GM18508 (cell line): ENCODE results near the gene P3H1.
"Not testable (repeated sequence)": the region's sequence is repeated elsewhere in the genome, so short reads cannot be mapped to it uniquely, and the experiment has no call there.

Experiments used
- ATAC-seq: cut with Tn5 transposase; IDR thresholded peaks from one replicate; pipeline ENCODE4 v1.9.1; 2021; ENCODE audit warnings: moderate number of reproducible peaks; ENCODE audit not compliant: insufficient read depth, unreplicated experiment

The P3H1 gene, protein sequence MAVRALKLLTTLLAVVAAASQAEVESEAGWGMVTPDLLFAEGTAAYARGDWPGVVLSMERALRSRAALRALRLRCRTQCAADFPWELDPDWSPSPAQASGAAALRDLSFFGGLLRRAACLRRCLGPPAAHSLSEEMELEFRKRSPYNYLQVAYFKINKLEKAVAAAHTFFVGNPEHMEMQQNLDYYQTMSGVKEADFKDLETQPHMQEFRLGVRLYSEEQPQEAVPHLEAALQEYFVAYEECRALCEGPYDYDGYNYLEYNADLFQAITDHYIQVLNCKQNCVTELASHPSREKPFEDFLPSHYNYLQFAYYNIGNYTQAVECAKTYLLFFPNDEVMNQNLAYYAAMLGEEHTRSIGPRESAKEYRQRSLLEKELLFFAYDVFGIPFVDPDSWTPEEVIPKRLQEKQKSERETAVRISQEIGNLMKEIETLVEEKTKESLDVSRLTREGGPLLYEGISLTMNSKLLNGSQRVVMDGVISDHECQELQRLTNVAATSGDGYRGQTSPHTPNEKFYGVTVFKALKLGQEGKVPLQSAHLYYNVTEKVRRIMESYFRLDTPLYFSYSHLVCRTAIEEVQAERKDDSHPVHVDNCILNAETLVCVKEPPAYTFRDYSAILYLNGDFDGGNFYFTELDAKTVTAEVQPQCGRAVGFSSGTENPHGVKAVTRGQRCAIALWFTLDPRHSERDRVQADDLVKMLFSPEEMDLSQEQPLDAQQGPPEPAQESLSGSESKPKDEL

DNA sequence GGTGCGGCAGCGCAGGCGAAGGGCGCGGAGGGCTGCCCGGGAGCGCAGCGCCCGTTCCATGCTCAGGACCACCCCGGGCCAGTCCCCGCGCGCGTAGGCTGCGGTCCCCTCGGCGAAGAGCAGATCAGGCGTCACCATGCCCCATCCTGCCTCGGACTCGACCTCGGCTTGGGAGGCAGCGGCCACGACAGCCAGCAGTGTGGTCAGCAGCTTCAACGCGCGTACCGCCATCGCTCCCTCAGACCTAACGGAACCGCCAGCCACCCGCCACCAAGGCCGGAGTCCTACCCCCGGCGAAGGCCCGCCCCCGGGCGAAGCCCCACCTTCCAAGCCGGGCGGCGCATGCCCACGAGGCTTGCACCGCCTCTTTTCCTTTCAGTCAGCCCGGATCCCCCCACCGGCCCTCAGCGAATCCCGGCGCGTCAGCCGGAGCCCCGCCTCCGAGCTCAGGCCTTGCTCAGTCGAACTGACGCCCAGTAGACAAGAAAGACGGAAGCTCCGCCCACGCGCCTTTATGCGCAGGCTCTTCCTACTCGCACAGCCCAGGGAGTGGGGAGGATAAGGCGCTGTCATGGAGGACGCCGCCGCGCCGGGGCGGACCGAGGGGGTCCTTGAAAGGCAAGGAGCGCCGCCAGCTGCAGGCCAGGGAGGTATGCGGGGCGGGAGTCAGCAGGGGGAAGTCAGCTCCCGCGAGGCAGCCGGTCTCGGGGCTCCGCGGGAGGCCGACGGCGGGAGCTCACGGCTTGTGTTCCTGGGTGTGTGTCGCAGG lies at the start of gene P3H1, which contains the start of gene C1orf50:
TSS of gene P3H1 (minus strand) at position 288 of the 769 bp plus-strand sequence. CDS start at position 231, 57 bp downstream.
TSS of gene C1orf50 (plus strand) at position 509 of the 769 bp plus-strand sequence. CDS start at position 572, 63 bp downstream.
- ATAC-seq, result peak; percentile 81

DNA sequence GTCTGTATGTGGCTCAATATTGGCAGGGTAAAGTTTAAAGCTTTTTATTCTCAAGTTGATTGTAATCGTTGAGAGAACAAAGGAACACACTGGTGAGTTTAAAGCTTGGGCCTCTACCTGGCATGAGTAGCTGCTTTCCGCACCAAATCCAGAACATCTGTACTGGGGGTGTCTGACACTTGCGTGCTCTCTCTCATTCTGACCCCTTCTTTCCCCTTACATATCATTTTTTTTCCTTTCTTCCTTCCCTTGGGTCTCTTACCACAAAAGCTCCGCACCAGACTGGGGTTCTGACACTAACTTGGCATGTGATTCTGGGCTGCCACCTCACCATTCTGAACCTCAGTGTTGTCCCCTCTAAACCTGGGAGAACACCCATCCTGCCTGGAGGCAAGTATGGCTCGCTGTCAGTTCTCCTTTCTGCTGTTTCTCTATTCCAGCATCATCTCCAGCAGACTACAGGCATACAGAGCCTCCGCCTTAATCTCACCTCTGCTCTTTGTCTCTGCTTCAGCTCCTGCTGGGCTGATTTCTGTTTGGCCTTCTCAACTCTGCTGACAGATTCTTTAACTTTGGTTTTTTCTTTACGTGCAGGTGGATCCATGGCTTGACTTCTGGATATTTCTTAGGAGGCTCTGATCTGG lies 49.2 kb upstream of the P3H1 start:
- no peak for ATAC-seq

- ATAC-seq, result not testable (repeated sequence)
These were observed 48.0 kb upstream of the P3H1 start for GRCh38 chr1:42814815-42815214.

DNA sequence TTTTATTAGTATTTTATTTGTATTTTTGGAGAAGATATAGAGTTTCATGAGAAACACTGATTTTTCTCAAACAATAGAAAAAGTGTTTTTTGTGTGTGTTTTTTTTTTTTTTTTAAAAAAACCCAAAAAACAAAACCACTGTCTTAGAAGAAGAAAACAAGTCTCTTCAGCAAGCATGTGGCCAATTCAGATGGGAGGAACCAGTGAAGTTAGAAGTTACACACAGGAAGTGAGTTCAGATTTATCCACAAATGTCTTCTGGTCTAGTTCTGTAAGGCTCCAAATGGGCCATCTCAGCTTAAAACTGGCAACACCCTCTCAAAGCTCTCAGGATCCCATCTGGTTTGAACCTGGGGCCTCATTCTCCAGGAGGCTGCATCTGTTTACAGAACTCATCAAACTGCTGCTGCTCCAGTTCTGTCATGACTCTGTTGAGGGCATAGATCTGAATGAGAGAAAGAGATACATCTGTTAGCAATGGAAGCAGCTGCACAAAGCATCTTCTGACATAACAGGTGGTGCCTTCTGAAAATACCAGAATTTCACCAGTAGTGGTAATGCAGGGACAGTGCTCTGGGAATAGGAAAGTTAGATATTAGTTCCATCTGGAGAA lies 40.3 kb upstream of the P3H1 start:
- no peak for ATAC-seq

GRCh38 chr1:42806593-42806992 lies 39.8 kb upstream of the P3H1 start:
- ATAC-seq, result no peak

DNA sequence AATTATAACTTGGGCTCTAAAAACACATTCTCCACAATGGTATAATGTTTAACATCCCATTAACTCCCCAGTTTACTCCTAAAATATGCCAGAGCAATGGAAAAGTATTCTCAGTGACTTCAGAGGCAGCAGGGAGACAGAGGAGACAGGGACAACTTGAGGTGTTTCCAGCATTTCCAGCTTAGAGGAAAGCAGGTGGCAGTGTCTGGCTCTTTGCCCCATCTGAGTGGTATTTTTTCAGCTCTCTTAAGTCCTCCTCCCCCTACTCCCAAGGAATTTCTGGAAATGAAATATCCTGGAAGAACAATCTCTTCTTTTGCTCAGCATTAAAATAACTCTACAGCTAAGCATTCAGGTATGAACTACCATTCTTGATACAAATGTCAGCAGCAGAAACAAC lies 39.3 kb upstream of the P3H1 start:
- ATAC-seq, result no peak

GRCh38 chr1:42801832-42802473 lies 35.1 kb upstream of the P3H1 start:
- ATAC-seq, result no peak

DNA sequence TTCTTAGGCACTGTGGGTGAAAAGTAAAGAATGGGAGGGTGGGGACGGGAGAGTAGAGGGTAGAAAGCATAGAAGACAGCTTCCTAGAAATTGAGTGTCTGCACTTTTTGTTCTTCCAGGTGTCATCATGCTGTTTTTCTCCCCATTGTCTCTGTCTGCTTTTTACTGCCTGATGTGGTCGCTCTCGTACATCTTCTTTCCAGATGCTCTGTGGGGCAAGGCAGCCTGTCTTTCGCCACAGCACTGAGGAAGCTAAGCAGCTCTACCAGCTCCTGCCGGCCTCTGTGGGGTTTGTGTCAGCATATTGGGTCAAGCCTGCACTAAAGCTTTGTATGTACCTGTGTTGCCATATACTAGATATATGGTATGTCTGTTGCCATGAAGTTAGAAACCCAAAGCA lies 31.2 kb upstream of the P3H1 start:
- ATAC-seq, result no peak

DNA sequence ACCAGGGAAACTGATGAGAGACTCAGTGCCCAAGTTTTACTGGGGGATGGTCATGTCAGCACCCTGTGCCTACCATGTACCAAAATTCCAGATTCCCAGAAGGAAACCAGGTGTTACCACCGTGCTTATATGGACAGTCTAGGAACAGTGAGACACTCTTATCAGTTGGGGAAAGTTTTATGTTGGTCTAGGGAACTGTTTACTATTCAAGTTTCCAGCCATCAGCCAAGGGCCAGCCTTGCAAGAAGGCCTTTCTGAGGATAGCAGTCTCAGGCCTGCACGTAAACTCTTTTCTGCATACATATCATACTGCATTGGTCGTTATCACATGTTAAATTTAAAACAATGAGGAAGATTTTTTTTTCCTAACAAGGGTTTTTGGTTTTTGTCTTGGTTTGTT lies 30.6 kb upstream of the P3H1 start:
- no peak for ATAC-seq

GRCh38 chr1:42793824-42794223 lies 27.0 kb upstream of the P3H1 start:
- ATAC-seq, result no peak

GRCh38 chr1:42788021-42788420 lies 21.2 kb upstream of the P3H1 start:
- no peak for ATAC-seq

DNA sequence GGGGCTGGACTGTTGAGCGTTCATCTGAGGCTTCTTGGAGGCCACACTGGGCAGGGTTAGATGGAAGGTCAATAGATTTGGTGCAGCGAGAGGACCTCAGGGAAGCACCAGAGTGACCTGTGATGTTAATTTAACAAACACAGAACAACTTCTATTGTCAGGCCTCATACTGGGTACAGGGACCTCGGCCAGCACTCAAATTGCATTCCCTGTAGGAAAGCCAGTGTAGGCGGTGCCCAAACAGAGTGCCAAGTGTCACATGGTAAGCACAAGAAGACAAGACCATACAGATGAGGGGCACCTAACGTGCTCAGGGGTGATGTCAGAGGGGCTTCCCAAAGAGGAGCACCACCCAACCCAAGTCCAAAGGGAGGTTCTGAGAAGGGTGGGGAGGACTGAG lies 19.3 kb upstream of the P3H1 start:
- no peak for ATAC-seq

DNA sequence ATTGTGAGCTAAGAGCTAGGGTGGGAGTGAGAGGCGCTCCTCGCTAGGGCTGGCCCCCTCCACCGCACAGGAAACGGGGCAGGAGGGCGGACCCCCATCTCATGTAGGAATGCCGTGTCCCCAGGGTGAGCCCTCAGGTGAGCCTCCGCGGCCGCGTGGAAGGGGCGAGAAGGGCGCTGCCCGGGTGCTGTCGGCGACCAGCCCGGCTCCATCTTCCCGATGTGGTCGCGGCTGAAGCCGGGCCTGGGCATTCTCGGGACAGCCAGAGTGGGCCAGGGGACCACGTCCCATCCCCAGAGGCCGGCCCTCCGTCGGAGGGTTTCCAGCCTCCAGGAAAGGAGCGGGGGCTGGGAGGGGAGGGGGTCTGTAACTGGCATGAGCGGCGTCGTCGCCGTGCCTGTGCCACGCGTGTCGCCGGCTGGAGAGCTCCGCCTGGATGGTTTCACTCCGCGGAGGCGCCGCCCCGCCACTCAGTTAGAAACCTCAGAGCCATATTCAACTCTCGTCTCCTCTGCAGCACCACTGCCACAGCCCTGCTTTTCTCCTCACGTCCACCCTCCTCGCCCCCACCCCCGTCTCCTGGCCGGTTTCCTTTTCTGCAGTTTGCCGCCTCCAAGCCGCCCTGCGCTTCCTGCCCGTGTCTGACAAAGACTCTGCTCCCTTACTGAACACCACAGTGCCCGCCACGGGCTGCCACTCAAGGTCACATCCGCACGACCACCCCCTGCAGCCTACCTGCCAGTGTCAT lies 18.3 kb upstream of the P3H1 start, which contains the start of gene TMEM269:
TSS of gene TMEM269 (plus strand) at position 46 of the 748 bp plus-strand sequence. CDS start 4,903 bp downstream, outside the sequence.
- ATAC-seq, result no peak

GRCh38 chr1:42784547-42784945 lies 17.7 kb upstream of the P3H1 start:
- ATAC-seq, result no peak

DNA sequence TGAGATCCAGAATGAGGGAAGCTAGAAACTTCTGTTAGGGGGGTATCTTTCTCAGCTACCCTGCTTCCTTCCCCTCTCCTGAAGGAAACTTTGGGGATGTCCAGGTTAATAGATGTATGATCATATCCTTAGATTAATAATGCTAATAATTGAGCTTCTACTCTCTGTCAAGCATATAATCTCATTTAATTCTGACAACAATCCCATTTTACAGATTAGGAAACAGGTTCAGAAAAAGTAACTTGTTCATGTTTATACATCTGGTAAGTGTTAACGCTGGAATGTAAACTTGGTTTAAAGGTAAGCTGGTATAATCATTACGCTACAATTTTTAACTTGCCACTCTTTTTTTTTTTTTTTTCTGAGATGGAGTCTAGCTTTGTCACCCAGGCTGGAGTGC lies 16.3 kb upstream of the P3H1 start:
- no peak for ATAC-seq

DNA sequence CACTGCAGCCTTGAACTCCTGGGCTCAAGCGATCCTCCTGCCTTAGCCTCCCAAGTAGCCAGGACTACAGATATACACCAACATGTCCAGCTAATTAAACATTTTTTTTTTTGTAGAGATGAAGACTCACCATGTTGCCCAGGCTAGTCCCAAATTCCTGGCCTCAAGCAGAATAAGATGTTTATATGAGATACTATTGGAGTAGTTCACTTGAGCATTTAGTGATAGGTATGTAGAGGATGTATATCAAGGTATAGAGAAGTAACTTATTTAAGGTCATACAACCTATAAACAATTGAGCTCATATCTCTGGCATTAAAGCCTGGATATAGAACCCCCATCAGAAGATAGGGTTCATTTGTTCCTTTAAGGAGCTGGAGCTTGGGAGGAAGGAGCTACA lies 13.3 kb upstream of the P3H1 start:
- no peak for ATAC-seq

DNA sequence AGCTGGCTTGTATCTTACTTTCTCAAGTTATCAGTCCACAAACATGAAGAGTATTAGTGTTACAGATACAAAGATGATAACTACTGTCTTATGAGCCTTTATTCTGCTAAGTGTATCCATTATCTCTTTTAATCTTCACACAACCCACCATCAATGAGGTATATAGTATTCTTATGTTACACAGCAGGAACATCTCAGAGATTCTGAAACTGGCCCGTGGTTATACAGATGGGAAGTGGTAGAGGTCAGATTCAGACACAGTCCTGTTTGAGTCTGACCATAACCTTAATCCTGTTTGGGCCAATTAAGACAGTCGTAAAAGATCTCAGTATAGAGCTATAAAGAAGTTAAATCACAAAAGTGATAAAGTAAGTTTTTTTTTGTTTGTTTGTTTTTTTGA lies 12.9 kb upstream of the P3H1 start:
- ATAC-seq, result no peak

DNA sequence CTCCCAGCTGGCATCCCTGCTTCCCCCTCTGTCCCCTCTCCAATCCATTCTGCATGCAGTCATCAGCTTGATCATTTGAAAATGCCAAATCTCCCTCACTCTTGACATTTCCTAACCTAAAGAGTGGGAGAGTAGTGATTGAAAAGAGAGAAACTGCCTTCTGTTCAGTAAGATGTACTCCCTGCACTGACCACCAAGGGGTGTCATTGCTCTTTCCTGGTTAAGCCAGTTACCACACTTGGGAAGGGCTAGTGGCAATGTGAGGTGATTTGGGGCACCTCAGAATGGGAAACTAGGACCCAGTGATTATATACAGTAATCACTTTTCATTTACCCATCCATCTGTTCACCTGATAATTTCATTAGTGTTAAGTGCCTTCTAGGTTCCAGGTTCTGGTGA lies 11.0 kb upstream of the P3H1 start:
- ATAC-seq, result no peak

DNA sequence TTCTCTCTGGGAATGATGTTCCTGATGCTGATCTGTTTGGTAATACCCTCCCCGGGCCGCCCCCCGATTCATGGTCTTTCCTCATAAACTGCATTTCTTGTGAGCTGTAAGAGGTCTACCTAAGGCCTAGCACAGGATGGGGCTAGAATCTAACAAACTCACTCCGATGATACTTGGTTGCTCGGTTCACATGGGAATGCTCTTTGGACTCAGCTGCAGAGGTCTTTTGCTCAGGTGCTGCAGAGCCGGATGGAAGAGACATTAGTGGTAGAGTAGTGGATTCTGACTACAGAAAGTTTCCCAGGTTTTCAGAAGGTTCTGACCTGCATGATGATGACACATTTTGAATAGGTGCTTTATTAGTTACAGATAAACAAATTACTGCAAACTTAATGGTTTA lies 9.7 kb upstream of the P3H1 start:
- no peak for ATAC-seq
